LHCN-M2 (cell line): ENCODE measurements around the gene MRPS17. TPM values are rescaled to one million over a fixed set of nuclear protein-coding genes. Genes with fewer than 3 reads are reported as not detected.
A peak's percentile ranks its signal among the peaks of the same experiment; 100 is the strongest.

Experiments used
- DNase-seq: peaks from one replicate; pipeline ENCODE4 v3.0.0-alpha.2; 2012; ENCODE audit warnings: low read depth
- total RNA-seq: library from RNA; depleted of rRNA; stranded (reverse); fragments of >200 nt; gene quantifications from 2 replicates; pipeline ENCODE4 v1.2.3, GENCODE V29; 2014; rRNA removed

Gene MRPS17
- total RNA-seq, 1 experiment from 2014 or later, result 19.3 TPM

DNA sequence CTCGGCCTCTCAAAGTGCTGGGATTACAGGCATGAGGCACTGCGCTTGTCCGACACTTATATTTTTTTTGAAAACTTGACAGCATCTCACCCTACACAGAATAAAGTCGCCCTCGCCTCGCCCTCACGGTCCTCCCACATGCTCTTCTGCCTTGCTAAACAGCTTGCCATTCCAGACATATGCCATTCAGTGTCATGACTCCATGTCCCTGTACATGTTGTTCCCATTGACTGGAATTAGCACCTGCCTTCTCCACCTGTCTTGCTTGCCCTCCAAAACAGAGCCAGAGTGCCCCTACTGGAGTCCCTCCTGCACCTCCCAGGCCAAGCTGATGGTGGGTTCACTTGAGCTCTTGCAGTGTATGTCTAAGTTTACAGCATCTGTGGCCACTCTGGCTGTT lies 18.9 kb downstream of the MRPS17 start:
- DNase-seq, result no peak

DNA sequence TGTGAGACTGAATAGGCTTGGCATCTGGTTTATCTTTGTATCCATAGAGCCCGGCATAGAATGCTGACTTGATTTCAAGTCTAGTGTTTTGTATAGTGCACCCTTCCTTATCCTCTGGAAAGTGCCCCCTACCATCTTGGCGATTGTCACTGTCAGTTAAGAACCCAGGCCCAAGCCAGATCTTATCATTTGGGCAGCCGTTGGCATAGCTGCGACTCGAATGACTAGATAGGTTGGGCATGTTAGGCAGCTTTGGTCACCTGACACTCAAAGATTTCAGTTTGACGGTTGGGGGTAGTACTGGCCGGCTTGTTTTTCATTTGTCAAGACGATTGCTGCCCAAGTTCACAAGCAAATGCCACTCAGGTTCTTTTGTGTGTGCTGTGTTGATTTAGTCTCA lies 19.3 kb downstream of the MRPS17 start:
- no peak for DNase-seq

DNA sequence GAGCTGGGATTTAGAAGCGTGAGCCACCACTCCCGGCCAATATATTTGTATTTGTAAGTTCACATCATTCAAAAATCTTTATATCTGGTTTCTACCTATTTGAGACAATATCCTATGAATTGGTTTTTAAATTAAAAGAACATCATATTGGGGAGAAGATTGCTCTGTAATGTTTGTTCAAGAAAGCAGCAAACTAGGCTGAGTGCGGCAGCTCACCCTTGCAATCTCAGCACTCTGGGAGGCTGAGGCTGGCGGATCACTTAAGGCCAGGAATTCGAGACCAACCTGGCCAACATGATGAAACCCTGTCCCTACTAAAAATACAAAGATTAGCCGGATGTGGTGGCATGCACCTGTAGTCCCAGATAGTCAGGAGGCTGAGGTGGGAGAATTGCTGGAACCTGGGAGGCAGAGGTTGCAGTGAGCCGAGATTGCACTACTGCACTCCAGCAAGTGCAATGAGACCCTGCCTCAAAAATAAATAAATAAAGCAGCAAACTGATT lies 22.1 kb downstream of the MRPS17 start:
- DNase-seq, result no peak

DNA sequence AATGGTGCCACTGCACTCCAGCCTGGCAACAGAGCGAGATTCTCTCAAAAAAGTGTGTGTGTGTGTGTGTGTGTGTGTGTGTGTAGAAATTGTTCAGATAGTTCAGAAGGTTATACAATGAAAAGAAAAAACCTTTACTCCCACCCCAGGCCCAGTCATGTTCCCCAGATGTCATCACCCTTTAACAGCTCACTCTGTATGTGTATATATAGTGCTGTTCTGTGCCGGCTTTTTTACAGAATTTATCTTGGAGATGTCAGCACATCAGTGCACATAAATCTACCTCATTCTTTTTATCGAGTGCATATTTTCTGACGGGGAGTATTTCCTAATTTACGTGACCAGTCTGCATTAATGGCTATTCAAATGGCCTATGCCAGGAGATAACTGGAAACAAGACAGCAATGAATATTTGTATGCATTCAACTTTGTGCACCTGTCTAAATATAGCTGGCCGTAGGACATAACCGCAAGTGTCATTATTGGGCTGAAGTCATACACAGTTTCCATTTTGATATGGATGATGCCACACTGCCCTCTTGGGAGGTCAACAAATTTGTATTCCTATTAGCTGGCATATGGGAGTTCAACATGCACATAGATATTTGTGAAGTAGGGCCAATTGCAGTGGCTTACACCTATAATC lies 24.4 kb downstream of the MRPS17 start:
- no peak for DNase-seq

DNA sequence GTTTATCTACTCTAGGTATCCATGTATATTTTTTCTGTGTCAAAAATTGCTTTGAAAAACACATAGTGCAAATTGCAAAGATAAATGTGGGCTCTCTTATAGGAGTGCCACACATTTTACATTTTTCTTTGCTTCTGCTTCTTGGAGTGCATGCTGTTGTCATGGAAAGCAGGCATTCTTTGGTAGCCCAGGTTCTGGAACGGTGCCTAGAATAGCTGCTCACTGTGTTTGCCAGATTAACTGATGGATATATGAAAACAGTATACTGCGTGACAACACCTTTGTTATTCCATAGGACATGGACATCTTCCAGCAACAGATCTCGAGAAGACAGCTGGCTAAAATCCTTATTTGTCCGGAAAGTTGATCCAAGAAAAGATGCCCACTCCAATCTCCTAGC lies 26.2 kb downstream of the MRPS17 start:
- DNase-seq, result peak; percentile 89

DNA sequence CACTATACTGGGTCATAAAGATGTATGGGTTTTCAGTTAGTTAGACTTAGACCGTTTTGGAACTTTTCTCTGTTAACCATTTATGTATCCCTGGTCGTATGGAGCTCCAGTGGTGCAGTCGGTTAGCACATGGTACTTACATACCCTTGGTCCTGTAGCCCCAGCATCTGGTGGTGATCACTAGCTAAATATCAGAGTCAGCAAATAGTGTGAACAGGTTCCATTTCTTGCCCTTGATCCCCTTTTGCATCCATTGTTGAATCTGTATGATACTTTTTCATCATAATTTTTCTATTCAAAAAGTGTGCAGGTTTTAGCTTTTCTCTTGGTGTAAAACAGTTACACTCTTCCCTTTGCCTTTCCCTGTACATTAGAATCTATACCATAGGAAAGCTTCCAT lies 28.6 kb downstream of the MRPS17 start:
- DNase-seq, result no peak

DNA sequence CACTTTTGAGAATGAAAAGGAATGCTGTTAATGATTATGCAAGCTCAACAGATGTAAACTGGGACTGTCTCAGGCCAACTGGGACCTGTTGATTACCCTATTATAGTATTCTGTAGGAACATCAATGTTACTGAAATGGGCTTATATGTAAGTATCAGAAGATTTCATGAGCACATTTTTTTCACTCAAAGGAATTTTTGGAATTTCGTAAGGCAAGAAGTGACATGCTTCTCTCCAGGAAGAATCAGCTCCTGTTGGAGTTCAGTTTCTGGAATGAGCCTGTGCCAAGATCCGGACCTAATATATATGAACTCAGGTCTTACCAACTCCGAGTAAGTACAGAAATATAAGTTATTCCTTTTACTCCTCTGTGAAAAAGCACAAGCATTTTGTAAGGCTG lies 31.9 kb downstream of the MRPS17 start:
- DNase-seq, result no peak

DNA sequence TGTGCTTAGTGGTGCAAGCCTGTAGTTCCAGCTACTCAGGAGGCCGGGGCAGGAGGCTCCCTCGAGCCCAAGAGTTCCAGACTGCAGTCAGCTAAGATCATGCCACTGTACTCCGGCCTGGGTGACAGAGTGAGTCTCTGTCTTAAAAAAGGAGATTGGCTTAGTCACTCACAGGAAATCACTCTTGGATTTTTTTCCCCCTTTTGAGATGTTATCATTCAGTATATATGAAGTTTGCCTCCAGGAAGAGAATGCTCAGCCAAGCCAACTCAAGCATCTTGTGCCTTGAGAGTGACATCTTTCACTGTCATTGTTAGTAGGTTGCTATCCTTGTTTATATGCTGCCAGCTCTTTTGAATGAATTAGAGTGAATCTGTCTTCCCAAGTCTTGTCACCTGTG lies 40.7 kb downstream of the MRPS17 start:
- no peak for DNase-seq

DNA sequence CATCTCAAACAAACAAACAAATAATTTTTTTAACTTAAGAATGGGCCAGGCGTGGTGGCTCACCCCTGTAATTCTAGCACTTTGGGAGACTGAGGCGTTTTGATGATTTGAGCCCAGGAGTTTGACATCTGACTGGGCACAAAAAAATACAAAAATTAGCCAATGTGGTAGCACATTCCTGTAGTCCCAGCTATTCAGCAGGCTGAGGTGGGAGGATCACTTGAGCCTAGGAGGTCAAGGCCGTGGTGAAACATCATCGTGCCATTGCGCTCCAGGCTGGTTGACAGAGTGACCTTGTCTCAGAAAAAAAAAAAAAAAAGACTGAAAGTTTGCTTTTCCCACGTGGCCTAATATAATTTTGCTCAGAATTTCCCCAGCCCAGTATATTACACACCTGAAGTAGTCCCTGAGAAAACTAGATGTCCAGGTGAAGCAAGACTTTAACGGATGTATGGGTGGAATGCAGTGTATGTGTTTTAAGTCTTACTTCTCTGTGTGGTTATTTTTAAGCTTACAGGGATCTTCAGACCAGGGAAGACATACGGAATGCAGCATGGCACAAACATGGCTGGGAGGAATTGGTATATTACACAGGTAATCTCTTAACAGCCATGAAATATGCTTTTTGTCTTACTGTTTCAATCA lies 45.3 kb downstream of the MRPS17 start:
- no peak for DNase-seq

DNA sequence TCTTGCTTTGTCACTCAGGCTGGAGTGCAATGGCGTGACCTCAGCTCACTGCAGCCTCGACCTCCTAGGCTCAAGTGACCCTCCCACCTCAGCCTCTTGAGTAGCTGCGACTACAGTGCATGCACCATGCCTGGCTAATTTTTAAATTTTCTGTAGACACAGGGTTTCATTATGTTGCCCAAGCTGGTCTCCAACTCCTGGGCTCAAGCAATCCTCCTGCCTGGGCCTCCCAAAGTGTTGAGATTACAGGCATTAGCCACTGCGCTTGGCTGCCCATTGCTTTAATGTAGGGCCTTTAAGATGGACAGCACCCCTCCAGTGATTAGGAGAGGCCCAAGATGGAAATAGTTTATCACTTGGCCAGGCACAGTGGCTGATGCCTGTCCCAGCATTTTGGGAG lies 52.1 kb downstream of the MRPS17 start:
- no peak for DNase-seq

Other genes with a start within 250 kb of the MRPS17 start
- gene SEPTIN14, start 89.1 kb upstream of the MRPS17 start, total RNA-seq, result not detected in 2 replicates
- gene ZNF713, start 64.4 kb upstream of the MRPS17 start, total RNA-seq, result 1.7 and 2.1 TPM in 2 replicates
- gene NIPSNAP2, start 12.7 kb downstream of the MRPS17 start, total RNA-seq, result 60.9 and 75.7 TPM in 2 replicates
- gene PSPH, start 99.6 kb downstream of the MRPS17 start, total RNA-seq, result 81.0 and 103 TPM in 2 replicates
- 318 and 320 TPM in 2 replicates for gene CCT6A, start 99.9 kb downstream of the MRPS17 start, total RNA-seq
- gene SUMF2, start 112.4 kb downstream of the MRPS17 start, total RNA-seq, result 252 and 253 TPM in 2 replicates
- gene PHKG1, start 141.1 kb downstream of the MRPS17 start, total RNA-seq, result 0.38 and 0.46 TPM in 2 replicates
- gene CHCHD2, start 154.6 kb downstream of the MRPS17 start, total RNA-seq, result 641 and 683 TPM in 2 replicates
- gene NUPR2, start 164.5 kb downstream of the MRPS17 start, total RNA-seq, result not detected in 2 replicates